ENCODE measurements around the gene COPS2.

GRCh38 chr15:49188933-49189332 is 33.5 kb upstream of the COPS2 start:
- TF ChIP-seq CTCF (IDR thresholded peaks at IDR 0.05) (no peak), REST (IDR thresholded peaks at IDR 0.05) (no peak), RARB (CRISPR knock-in tag; IDR thresholded peaks at IDR 0.05) (no peak), ZFP36 (IDR thresholded peaks at IDR 0.05; ENCODE audit: borderline replicate concordance, partially characterized antibody) (no peak), RAD21 (conservative IDR thresholded peaks at IDR 0.05 in 1 of 2, IDR thresholded peaks at IDR 0.05 in 1 of 2) (no peak), GATA3 (IDR thresholded peaks at IDR 0.05; ENCODE audit: borderline replicate concordance) (no peak)
